Prostate gland (tissue), 2 donors: Measurements from ENCODE around the gene S100A1.

Experiments
- POLR2AphosphoS5 ChIP-seq: sonication (generic); formaldehyde crosslinking; IDR thresholded peaks from one replicate; pipeline ENCODE4 v1.6.1; 2017; ENCODE audit warnings: antibody characterized with exemption
- TF ChIP-seq, protein P1 (sequence below), 4 experiments: fragments of 200-600 bp in 2 of 4; fragments of 450-650 bp in 2 of 4; sonication (generic) in 2 of 4; IDR thresholded peaks; 1 replicate in 3 of 4; 2 replicates in 1 of 4; pipeline ENCODE4 v1.5.1; 2016 to 2019; ENCODE audit warnings: antibody characterized with exemption in 4 of 4, mild to moderate bottlenecking in 2 of 4, moderate library complexity in 2 of 4

DNA sequence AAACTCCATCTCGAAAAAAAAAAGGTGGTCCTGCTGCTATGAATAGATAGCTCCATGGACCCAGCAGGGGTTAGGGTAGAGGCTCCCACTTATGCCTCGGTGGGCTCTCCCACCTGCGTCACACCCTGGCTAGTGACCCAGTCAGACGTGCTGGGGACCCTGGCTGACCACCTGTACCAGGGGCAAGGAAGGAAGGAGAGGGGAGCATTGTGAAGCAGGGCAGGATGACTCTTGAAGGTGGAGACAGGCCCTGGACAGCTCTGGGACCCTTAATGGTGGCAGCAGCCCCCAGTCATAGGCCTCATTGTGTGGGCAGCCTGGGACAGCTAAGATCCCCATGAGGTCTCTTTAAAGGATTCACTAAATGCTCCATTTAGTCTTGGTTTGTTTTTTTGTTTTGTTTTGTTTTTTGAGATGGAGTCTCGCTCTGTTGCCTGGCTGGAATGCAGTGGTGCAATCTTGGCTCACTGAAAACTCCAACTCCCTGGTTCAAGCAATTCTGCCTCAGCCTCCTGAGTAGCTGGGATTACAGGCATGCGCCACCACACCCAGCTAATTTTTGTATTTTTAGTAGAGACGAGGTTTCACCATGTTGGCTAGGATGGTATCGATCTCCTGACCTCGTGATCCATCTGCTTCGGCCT, 19.9 kb downstream of the S100A1 start:
- TF ChIP-seq, protein P1, sequence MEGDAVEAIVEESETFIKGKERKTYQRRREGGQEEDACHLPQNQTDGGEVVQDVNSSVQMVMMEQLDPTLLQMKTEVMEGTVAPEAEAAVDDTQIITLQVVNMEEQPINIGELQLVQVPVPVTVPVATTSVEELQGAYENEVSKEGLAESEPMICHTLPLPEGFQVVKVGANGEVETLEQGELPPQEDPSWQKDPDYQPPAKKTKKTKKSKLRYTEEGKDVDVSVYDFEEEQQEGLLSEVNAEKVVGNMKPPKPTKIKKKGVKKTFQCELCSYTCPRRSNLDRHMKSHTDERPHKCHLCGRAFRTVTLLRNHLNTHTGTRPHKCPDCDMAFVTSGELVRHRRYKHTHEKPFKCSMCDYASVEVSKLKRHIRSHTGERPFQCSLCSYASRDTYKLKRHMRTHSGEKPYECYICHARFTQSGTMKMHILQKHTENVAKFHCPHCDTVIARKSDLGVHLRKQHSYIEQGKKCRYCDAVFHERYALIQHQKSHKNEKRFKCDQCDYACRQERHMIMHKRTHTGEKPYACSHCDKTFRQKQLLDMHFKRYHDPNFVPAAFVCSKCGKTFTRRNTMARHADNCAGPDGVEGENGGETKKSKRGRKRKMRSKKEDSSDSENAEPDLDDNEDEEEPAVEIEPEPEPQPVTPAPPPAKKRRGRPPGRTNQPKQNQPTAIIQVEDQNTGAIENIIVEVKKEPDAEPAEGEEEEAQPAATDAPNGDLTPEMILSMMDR (IDR thresholded peaks at IDR 0.05): no peak
- TF ChIP-seq POLR2AphosphoS5: no peak
